ENCODE measurements around the gene MAP3K7CL. TPM values are rescaled to one million over a fixed set of nuclear protein-coding genes. Genes with fewer than 3 reads are reported as not detected.
"Not testable (repeated sequence)": the region's sequence is repeated elsewhere in the genome, so short reads cannot be mapped to it uniquely, and the experiment has no call there.

Gene MAP3K7CL
- total RNA-seq, 1 donor from 2014 or later, result 93.1 TPM

- H3K27ac Mint-ChIP-seq (ENCODE audit: unreplicated experiment), result no peak overlapping the region
- peaks cover 12% of the 10 kb centered on the region for H3K36me3 Mint-ChIP-seq (ENCODE audit: low read depth)
- no peak overlapping the region for H3K4me3 Mint-ChIP-seq (ENCODE audit: unreplicated experiment)
- no peak for TF ChIP-seq CTCF (IDR thresholded peaks at IDR 0.05)
- H3K4me1 Mint-ChIP-seq (ENCODE audit: low read depth), result peaks cover 58% of the 10 kb centered on the region
- no peaks in the 10 kb centered on the region for H3K27me3 Mint-ChIP-seq (ENCODE audit: low read depth)
- DNase-seq (ENCODE audit: low spot score), result no peak
- no peaks in the 10 kb centered on the region for H3K9me3 Mint-ChIP-seq (ENCODE audit: low read depth)
Observed at GRCh38 chr21:29166853-29167252, 36.4 kb downstream of the MAP3K7CL start.

GRCh38 chr21:29167481-29167880 is 37.0 kb downstream of the MAP3K7CL start:
- not testable (repeated sequence) for H3K9me3 Mint-ChIP-seq (ENCODE audit: low read depth); H3K27me3 Mint-ChIP-seq (ENCODE audit: low read depth); DNase-seq (ENCODE audit: low spot score); H3K4me3 Mint-ChIP-seq (ENCODE audit: unreplicated experiment); H3K27ac Mint-ChIP-seq (ENCODE audit: unreplicated experiment)
- Mint-ChIP-seq H3K36me3 (ENCODE audit: low read depth) (peaks cover 11% of the 10 kb centered on the region), H3K4me1 (ENCODE audit: low read depth) (peaks cover 57% of the 10 kb centered on the region)

- Mint-ChIP-seq H3K4me1 (ENCODE audit: low read depth) (peaks cover 46% of the 10 kb centered on the region), H3K4me3 (ENCODE audit: unreplicated experiment) (no peak overlapping the region), H3K36me3 (ENCODE audit: low read depth) (peaks cover 13% of the 10 kb centered on the region), H3K27ac (ENCODE audit: unreplicated experiment) (no peak overlapping the region), H3K9me3 (ENCODE audit: low read depth) (no peaks in the 10 kb centered on the region), H3K27me3 (ENCODE audit: low read depth) (no peaks in the 10 kb centered on the region)
- no peak for DNase-seq (ENCODE audit: low spot score)
- no peak for TF ChIP-seq CTCF (IDR thresholded peaks at IDR 0.05)
Observed at GRCh38 chr21:29168891-29169315, 38.5 kb downstream of the MAP3K7CL start.

- no peaks in the 10 kb centered on the region for H3K27me3 Mint-ChIP-seq (ENCODE audit: low read depth)
- H3K4me1 Mint-ChIP-seq (ENCODE audit: low read depth), result peaks cover 60% of the 10 kb centered on the region
Observed at GRCh38 chr21:29170944-29171343, 40.5 kb downstream of the MAP3K7CL start.

GRCh38 chr21:29172282-29172681 is 41.8 kb downstream of the MAP3K7CL start:
- Mint-ChIP-seq H3K9me3 (ENCODE audit: low read depth) (no peaks in the 10 kb centered on the region), H3K4me1 (ENCODE audit: low read depth) (peaks cover 57% of the 10 kb centered on the region), H3K27me3 (ENCODE audit: low read depth) (no peaks in the 10 kb centered on the region), H3K36me3 (ENCODE audit: low read depth) (peaks cover 3% of the 10 kb centered on the region), H3K4me3 (ENCODE audit: unreplicated experiment) (no peak overlapping the region), H3K27ac (ENCODE audit: unreplicated experiment) (no peak overlapping the region)
- no peak for TF ChIP-seq CTCF (IDR thresholded peaks at IDR 0.05)
- DNase-seq (ENCODE audit: low spot score), result no peak

More at GRCh38 chr21:29170944-29171343, 40.5 kb downstream of the MAP3K7CL start:
- no peak overlapping the region for H3K4me3 Mint-ChIP-seq (ENCODE audit: unreplicated experiment)
- H3K27ac Mint-ChIP-seq (ENCODE audit: unreplicated experiment), result no peak overlapping the region
- peaks cover 11% of the 10 kb centered on the region for H3K36me3 Mint-ChIP-seq (ENCODE audit: low read depth)
- TF ChIP-seq CTCF (IDR thresholded peaks at IDR 0.05), result no peak
- DNase-seq (ENCODE audit: low spot score), result no peak
- no peaks in the 10 kb centered on the region for H3K9me3 Mint-ChIP-seq (ENCODE audit: low read depth)

- no peak overlapping the region for H3K4me3 Mint-ChIP-seq (ENCODE audit: unreplicated experiment)
- TF ChIP-seq CTCF (IDR thresholded peaks at IDR 0.05), result no peak
- DNase-seq (ENCODE audit: low spot score), result no peak
- H3K36me3 Mint-ChIP-seq (ENCODE audit: low read depth), result peaks cover 4% of the 10 kb centered on the region
- no peaks in the 10 kb centered on the region for H3K27me3 Mint-ChIP-seq (ENCODE audit: low read depth)
- no peaks in the 10 kb centered on the region for H3K9me3 Mint-ChIP-seq (ENCODE audit: low read depth)
- peak overlapping the region; percentile 49 for H3K27ac Mint-ChIP-seq (ENCODE audit: unreplicated experiment)
- H3K4me1 Mint-ChIP-seq (ENCODE audit: low read depth), result peaks cover 44% of the 10 kb centered on the region
Observed at GRCh38 chr21:29174607-29175013, 44.2 kb downstream of the MAP3K7CL start.

Measured in chondrocyte (in vitro differentiated cells).